ENCODE measurements around the gene C1R. TPM values are rescaled to one million over a fixed set of nuclear protein-coding genes. Genes with fewer than 3 reads are reported as not detected.

Gene C1R
- total RNA-seq, 1 experiment from 2014 or later = 11.5 TPM

DNA sequence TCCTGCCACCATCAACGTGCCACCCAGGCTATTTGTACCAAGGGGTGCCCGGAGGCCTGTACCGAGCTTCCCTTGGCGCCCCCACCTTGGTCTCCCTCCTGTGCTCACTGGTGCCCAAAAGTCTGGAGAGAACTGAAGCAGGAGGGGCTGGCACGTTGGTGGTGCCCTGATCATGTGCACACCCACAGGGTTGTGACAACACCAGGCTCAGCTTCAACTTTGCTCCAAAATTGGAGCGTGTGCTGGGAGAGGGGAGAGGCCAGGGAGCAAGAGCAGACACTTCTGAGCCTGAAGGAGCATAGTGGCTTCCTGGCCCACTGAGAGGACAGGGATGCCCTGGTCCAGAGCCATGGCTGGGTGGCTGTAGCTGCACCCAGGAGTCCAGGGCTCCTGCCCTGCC is 60.9 kb downstream of the C1R start:
- no peaks in the 10 kb centered on the region for H3K9me3 ChIP-seq (ENCODE audit: control insufficient read depth, low read depth, low read length)
- H3K14ac ChIP-seq (ENCODE audit: insufficient read depth, low read length) = no peak overlapping the region; the same call in 1 of the 2 replicates
- Mint-ChIP-seq H3K27me3 (ENCODE audit: low read depth) (peaks cover 3% of the 10 kb centered on the region), H3K9me3 (no peaks in the 10 kb centered on the region), H3K4me3 (no peak overlapping the region), H3K27ac (no peak overlapping the region), H3K4me1 (peaks cover 6% of the 10 kb centered on the region in 2 experiments), H3K36me3 (ENCODE audit: insufficient read depth in 1 of 3, low read depth in 3 of 3) (no peaks in the 10 kb centered on the region; a peak in 1 of 7 replicates)
- no peaks in the 10 kb centered on the region for H3K79me1 ChIP-seq (ENCODE audit: insufficient read depth, low read depth, low read length, poor library complexity, severe bottlenecking)
- no peak overlapping the region for H3K23ac ChIP-seq (ENCODE audit: insufficient read length, low read depth, low read length)
- no peak overlapping the region for H2BK5ac ChIP-seq (ENCODE audit: insufficient read length, low read length)
- H3K79me2 ChIP-seq (ENCODE audit: insufficient read depth, low read length) = no peaks in the 10 kb centered on the region
- no peak overlapping the region for H3K4me2 ChIP-seq (ENCODE audit: insufficient read depth, insufficient read length, low read length)
- H2BK20ac ChIP-seq (ENCODE audit: low read depth, low read length, poor library complexity, severe bottlenecking) = no peak overlapping the region
- WGBS (ENCODE audit: extremely low coverage, insufficient read length, low lambda C conversion rate) = no CpG with 5 or more reads among the region's 6 CpGs
- no peak overlapping the region for H3K56ac ChIP-seq (ENCODE audit: insufficient read length, low read depth, low read length)
- H2AK5ac ChIP-seq (ENCODE audit: insufficient read length, low read length) = no peak overlapping the region
- no peak overlapping the region for H3K27ac ChIP-seq (ENCODE audit: insufficient read length, low read depth, low read length)
- no peak overlapping the region for H2BK120ac ChIP-seq (ENCODE audit: low read depth, low read length, poor library complexity, severe bottlenecking)
- H2BK12ac ChIP-seq (ENCODE audit: insufficient read length, low read depth, low read length) = no peak overlapping the region
- no peak overlapping the region for H3T11ph ChIP-seq (ENCODE audit: low read length)
- H3K4me1 ChIP-seq (ENCODE audit: insufficient read depth, low read length) = no peaks in the 10 kb centered on the region; the same call in 1 of the 2 replicates
- no peaks in the 10 kb centered on the region for H4K20me1 ChIP-seq (ENCODE audit: control insufficient read depth, insufficient read depth, insufficient read length)
- no peak overlapping the region for H4K8ac ChIP-seq (replicated peaks; ENCODE audit: insufficient read length, low read depth, low read length)
- H3K18ac ChIP-seq (ENCODE audit: insufficient read length, low read depth, low read length) = no peak overlapping the region
- DNase-seq = no peak
- no peaks in the 10 kb centered on the region for H3K27me3 ChIP-seq (ENCODE audit: insufficient read depth, low read length)
- no peak overlapping the region for H2BK15ac ChIP-seq (ENCODE audit: low read depth, low read length)
- no peak overlapping the region for H4K5ac ChIP-seq (ENCODE audit: insufficient read length, low read depth, low read length)
- H2AFZ ChIP-seq (ENCODE audit: low read length) = no peak overlapping the region
- no peak overlapping the region for H3K9ac ChIP-seq (ENCODE audit: extremely low read depth, insufficient read length, low read length)
- no peak overlapping the region for H4K91ac ChIP-seq (ENCODE audit: insufficient read length, low read depth, low read length)
- no peaks in the 10 kb centered on the region for H3K23me2 ChIP-seq (ENCODE audit: insufficient read length, low read depth, low read length, poor library complexity, severe bottlenecking)
- TF ChIP-seq, protein P1, sequence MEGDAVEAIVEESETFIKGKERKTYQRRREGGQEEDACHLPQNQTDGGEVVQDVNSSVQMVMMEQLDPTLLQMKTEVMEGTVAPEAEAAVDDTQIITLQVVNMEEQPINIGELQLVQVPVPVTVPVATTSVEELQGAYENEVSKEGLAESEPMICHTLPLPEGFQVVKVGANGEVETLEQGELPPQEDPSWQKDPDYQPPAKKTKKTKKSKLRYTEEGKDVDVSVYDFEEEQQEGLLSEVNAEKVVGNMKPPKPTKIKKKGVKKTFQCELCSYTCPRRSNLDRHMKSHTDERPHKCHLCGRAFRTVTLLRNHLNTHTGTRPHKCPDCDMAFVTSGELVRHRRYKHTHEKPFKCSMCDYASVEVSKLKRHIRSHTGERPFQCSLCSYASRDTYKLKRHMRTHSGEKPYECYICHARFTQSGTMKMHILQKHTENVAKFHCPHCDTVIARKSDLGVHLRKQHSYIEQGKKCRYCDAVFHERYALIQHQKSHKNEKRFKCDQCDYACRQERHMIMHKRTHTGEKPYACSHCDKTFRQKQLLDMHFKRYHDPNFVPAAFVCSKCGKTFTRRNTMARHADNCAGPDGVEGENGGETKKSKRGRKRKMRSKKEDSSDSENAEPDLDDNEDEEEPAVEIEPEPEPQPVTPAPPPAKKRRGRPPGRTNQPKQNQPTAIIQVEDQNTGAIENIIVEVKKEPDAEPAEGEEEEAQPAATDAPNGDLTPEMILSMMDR (conservative IDR thresholded peaks at IDR 0.05) = no peak
- no peak overlapping the region for H3K4ac ChIP-seq (ENCODE audit: low read depth, low read length)

Other genes with a start within 250 kb of the C1R start
- gene CDCA3, start 241.2 kb downstream of the C1R start, total RNA-seq (2021) = 45.1 and 48.6 TPM in 2 replicates
- gene USP5, start 240.3 kb downstream of the C1R start, total RNA-seq (2021) = 143 and 144 TPM in 2 replicates
- gene TPI1, start 224.9 kb downstream of the C1R start, total RNA-seq (2021) = 1,177 and 1,211 TPM in 2 replicates
- gene SPSB2, start 219.1 kb downstream of the C1R start, total RNA-seq (2021) = 13.7 and 16.3 TPM in 2 replicates
- 2.1 and 2.6 TPM in 2 replicates for gene LRRC23, start 187.6 kb downstream of the C1R start, total RNA-seq (2021)
- gene ENO2, start 177.9 kb downstream of the C1R start, total RNA-seq (2021) = 165 and 166 TPM in 2 replicates
- 97.9 and 103 TPM in 2 replicates for gene ATN1, start 164.5 kb downstream of the C1R start, total RNA-seq (2021)
- not detected in 2 replicates for gene RNU7-1, start 148.6 kb downstream of the C1R start, total RNA-seq (2021)
- gene C12orf57, start 148.4 kb downstream of the C1R start, total RNA-seq (2021) = 195 TPM in 2 replicates
- 18.2 and 19.8 TPM in 2 replicates for gene PTPN6, start 141.1 kb downstream of the C1R start, total RNA-seq (2021)
- 370 and 383 TPM in 2 replicates for gene PHB2, start 121.8 kb downstream of the C1R start, total RNA-seq (2021)
- 62.7 and 67.4 TPM in 2 replicates for gene EMG1, start 121.5 kb downstream of the C1R start, total RNA-seq (2021)
- 45.0 and 47.7 TPM in 2 replicates for gene LPCAT3, start 74.0 kb downstream of the C1R start, total RNA-seq (2021)
- gene C1S, start 31.7 kb downstream of the C1R start, total RNA-seq (2021) = 3.4 and 4.2 TPM in 2 replicates
- 14.4 and 15.1 TPM in 2 replicates for gene C1RL, start 16.8 kb upstream of the C1R start, total RNA-seq (2021)
- gene RBP5, start 36.4 kb upstream of the C1R start, total RNA-seq (2021) = 2.1 and 2.7 TPM in 2 replicates
- 25.0 and 26.2 TPM in 2 replicates for gene CLSTN3, start 37.9 kb upstream of the C1R start, total RNA-seq (2021)
- 38.1 and 40.5 TPM in 2 replicates for gene PEX5, start 97.2 kb upstream of the C1R start, total RNA-seq (2021)
- not detected in 2 replicates for gene ACSM4, start 211.6 kb upstream of the C1R start, total RNA-seq (2021)

All from H9 (cell line).